Suprapubic skin (tissue), 4 donors: ENCODE measurements around the gene PODXL2.

Source experiments
- CTCF ChIP-seq, 2 donors: fragments of 200-600 bp in 1 of 2; fragments of 450-650 bp in 1 of 2; sonication (generic) in 1 of 2; IDR thresholded peaks; one replicate each; pipeline ENCODE4 v1.5.1; 2016 to 2019; ENCODE audit warnings: antibody characterized with exemption in 2 of 2, mild to moderate bottlenecking in 1 of 2, moderate library complexity in 1 of 2
- EP300 ChIP-seq: sonication (generic); formaldehyde crosslinking; IDR thresholded peaks from one replicate; pipeline ENCODE4 v1.6.1; 2017; ENCODE audit warnings: antibody characterized with exemption
- POLR2A ChIP-seq, 2 donors: fragments of 450-650 bp; IDR thresholded peaks; one replicate each; pipeline ENCODE4 v1.6.1; 2017; ENCODE audit warnings: antibody characterized with exemption in 2 of 2, mild to moderate bottlenecking in 2 of 2, moderate library complexity in 2 of 2
- POLR2AphosphoS5 ChIP-seq, 3 donors: sonication (generic); formaldehyde crosslinking; IDR thresholded peaks; one replicate each; pipeline ENCODE4 v1.6.1; 2017; ENCODE audit warnings: antibody characterized with exemption in 3 of 3

DNA sequence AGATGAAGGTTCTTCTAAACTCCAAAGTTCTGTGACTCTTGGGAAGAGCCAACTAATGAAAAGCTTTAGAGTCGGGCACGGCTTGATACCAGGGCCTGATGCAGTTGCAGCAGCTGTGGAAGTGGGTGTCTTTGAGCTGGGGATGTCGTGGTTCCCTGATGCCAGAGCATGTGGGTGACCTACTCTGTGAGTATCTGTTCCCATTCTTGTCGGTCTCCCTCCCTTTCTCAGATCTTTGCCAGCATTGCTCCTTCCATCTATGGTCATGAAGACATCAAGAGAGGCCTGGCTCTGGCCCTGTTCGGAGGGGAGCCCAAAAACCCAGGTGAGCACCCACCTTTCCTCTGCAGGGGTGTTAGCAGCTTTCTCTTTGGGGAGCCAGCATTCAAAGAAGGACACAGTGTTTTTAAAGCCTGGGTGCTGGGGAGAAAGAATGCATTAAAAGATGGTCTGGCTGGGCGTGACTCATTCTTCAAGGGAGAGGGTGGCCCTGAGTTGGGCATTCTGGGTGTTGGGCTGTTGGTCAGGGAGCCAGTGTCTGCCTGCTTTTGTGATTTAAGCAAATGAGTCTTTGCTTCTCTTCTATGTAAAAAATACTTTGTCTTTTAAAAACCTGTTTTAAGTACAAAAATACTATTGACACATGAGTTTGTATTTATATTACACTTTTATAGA is 13.2 kb upstream of the PODXL2 start:
- TF ChIP-seq CTCF (IDR thresholded peaks at IDR 0.05) (no peak), EP300 (no peak), POLR2AphosphoS5 (IDR thresholded peaks at IDR 0.05) (no peak), POLR2A (IDR thresholded peaks at IDR 0.05) (no peak)
